GM23248 (cell line): ENCODE results near the gene KRTAP4-9.

Experiments
- EZH2 ChIP-seq: fragments of 200-600 bp; sonication (generic); IDR thresholded peaks from 2 replicates; pipeline ENCODE4 v1.6.1; 2018; ENCODE audit warnings: antibody characterized with exemption, mild to moderate bottlenecking; ENCODE audit not compliant: insufficient read depth, poor library complexity, severe bottlenecking
- EZH2phosphoT487 ChIP-seq: fragments of 200-600 bp; sonication (generic); IDR thresholded peaks from 2 replicates; pipeline ENCODE4 v1.6.1; 2018; ENCODE audit warnings: antibody characterized with exemption, moderate library complexity, mild to moderate bottlenecking, low read depth; ENCODE audit not compliant: insufficient read depth

GRCh38 chr17:41144846-41145245, 39.7 kb downstream of the KRTAP4-9 start:
- no peak for TF ChIP-seq EZH2
- no peak for TF ChIP-seq EZH2phosphoT487
